IMR-90 (cell line): ENCODE results near the gene NT5C.

ENCODE experiments used
- BHLHE40 ChIP-seq: fragments of 150-350 bp; IDR thresholded peaks from 2 replicates; pipeline ENCODE4 v1.6.1; 2016; ENCODE audit warnings: mild to moderate bottlenecking, low read depth, low read length
- CEBPB ChIP-seq: IDR thresholded peaks from 2 replicates; pipeline ENCODE4 v1.6.1; 2012; ENCODE audit warnings: low read depth, low read length, improper control_type of control experiment
- CHD1 ChIP-seq: IDR thresholded peaks from 2 replicates; pipeline ENCODE4 v1.6.1; 2012; ENCODE audit warnings: low read depth, low read length, improper control_type of control experiment
- CTCF ChIP-seq: conservative IDR thresholded peaks from 2 replicates; pipeline ENCODE4 v1.5.1; 2012; ENCODE audit warnings: mild to moderate bottlenecking, low read depth, low read length, improper control_type of control experiment
- ELK1 ChIP-seq: fragments of 150-350 bp; IDR thresholded peaks from 2 replicates; pipeline ENCODE4 v1.6.1; 2016; ENCODE audit warnings: low read depth, mild to moderate bottlenecking, low read length, moderate library complexity, borderline replicate concordance
- FOS ChIP-seq: fragments of 150-350 bp; IDR thresholded peaks from 2 replicates; pipeline ENCODE4 v1.6.1; 2016; ENCODE audit warnings: low read depth, low read length
- MAZ ChIP-seq: IDR thresholded peaks from 2 replicates; pipeline ENCODE4 v1.6.1; 2012; ENCODE audit warnings: low read depth, mild to moderate bottlenecking, low read length, improper control_type of control experiment, moderate library complexity, borderline replicate concordance
- MXI1 ChIP-seq: IDR thresholded peaks from 2 replicates; pipeline ENCODE4 v1.6.1; 2012; ENCODE audit warnings: low read depth, mild to moderate bottlenecking, low read length, moderate library complexity, borderline replicate concordance
- NFE2L2 ChIP-seq: fragments of 150-350 bp; IDR thresholded peaks from 2 replicates; pipeline ENCODE4 v1.6.1; 2016; ENCODE audit warnings: low read depth, mild to moderate bottlenecking, low read length
- POLR2A ChIP-seq: IDR thresholded peaks from 2 replicates; pipeline ENCODE4 v1.6.1; 2012; ENCODE audit warnings: mild to moderate bottlenecking, low read depth, low read length
- RAD21 ChIP-seq: IDR thresholded peaks from 2 replicates; pipeline ENCODE4 v1.6.1; 2012; ENCODE audit warnings: low read length, improper control_type of control experiment
- RFX5 ChIP-seq: IDR thresholded peaks from 2 replicates; pipeline ENCODE4 v1.8.0; 2012; ENCODE audit warnings: low read depth, mild to moderate bottlenecking, low read length, moderate library complexity
- SMC3 ChIP-seq: fragments of 150-350 bp; IDR thresholded peaks from 2 replicates; pipeline ENCODE4 v1.6.1; 2016; ENCODE audit warnings: low read depth, mild to moderate bottlenecking, antibody characterized with exemption, low read length, moderate library complexity
- USF2 ChIP-seq: fragments of 150-350 bp; IDR thresholded peaks from 2 replicates; pipeline ENCODE4 v1.6.1; 2017; ENCODE audit warnings: mild to moderate bottlenecking, antibody characterized with exemption, low read length, low read depth

GRCh38 chr17:75130059-75130631 is 1.4 kb downstream of the NT5C start:
- TF ChIP-seq BHLHE40 (no peak), CTCF (no peak), CHD1 (no peak), MXI1 (no peak), POLR2A (no peak), FOS (no peak), RAD21 (no peak), ELK1 (no peak), SMC3 (no peak), NFE2L2 (no peak), USF2 (no peak), MAZ (no peak), RFX5 (no peak), CEBPB (no peak)
